Dermis microvascular lymphatic vessel endothelial cell (primary cell): ENCODE results near the gene XPNPEP2. TPM values are rescaled to one million over a fixed set of nuclear protein-coding genes. Genes with fewer than 3 reads are reported as not detected.

Experiments used
- DNase-seq, 2 donors: peaks; one replicate each; pipeline versions ENCODE4 v3.0.0 to v3.0.0-alpha.2; 2010; ENCODE audit warnings: low read depth in 2 of 2
- total RNA-seq: library from RNA; depleted of rRNA; stranded (reverse); fragments of >200 nt; gene quantifications from 2 replicates; pipeline ENCODE4 v1.2.1, GENCODE V29; 2014

The XPNPEP2 gene, protein sequence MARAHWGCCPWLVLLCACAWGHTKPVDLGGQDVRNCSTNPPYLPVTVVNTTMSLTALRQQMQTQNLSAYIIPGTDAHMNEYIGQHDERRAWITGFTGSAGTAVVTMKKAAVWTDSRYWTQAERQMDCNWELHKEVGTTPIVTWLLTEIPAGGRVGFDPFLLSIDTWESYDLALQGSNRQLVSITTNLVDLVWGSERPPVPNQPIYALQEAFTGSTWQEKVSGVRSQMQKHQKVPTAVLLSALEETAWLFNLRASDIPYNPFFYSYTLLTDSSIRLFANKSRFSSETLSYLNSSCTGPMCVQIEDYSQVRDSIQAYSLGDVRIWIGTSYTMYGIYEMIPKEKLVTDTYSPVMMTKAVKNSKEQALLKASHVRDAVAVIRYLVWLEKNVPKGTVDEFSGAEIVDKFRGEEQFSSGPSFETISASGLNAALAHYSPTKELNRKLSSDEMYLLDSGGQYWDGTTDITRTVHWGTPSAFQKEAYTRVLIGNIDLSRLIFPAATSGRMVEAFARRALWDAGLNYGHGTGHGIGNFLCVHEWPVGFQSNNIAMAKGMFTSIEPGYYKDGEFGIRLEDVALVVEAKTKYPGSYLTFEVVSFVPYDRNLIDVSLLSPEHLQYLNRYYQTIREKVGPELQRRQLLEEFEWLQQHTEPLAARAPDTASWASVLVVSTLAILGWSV
- not detected in 2 replicates for total RNA-seq

GRCh38 chrX:129738466-129739308 lies at the start of gene XPNPEP2:
XPNPEP2 (plus strand) TSS chrX:129738979; CDS start chrX:129739214, 235 bp downstream.
- no peak for DNase-seq

- no peak for DNase-seq
Observed at GRCh38 chrX:129689796-129690195, 49.0 kb upstream of the XPNPEP2 start.

DNA sequence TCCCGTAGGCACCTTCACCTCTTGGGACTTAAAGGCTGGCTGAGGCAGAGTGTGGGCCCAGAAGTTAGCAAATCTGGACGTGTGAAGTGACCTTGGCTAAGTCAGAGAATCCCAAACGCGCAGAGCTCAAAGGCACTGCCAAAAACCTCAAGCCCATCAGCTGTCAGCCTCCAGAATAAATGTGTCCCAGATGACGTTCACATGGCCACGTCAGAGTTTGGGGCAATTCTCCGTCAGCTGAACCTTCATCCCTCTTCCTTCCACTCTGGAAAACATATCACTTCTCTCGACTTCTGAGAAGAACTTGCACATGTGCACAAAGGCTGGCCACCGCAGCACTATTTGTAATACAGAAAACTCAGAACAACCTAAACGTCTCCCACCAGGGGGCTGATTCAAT lies 48.3 kb upstream of the XPNPEP2 start:
- no peak for DNase-seq

DNA sequence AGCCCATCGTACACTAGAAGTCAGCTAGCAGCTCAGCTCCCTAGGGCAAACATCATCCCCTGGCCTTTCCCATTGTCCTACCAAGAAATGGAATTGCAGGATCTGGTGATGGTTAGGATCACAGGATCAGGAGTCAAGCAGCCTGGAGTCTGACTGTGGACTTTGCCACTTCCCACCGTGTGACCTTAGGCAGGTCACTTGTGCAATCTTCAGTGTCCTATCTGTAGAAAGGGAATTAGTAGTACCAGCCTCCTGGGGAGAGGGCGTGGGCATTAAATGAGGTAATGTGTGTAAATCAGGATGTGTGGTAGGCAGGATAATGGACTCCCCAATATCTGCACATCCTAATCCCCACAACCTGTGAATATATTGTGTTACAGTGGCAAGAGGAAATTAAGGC lies 45.4 kb upstream of the XPNPEP2 start:
- DNase-seq = no peak

- no peak for DNase-seq
Observed at GRCh38 chrX:129694805-129695204, 44.0 kb upstream of the XPNPEP2 start.

GRCh38 chrX:129695535-129695934 lies 43.2 kb upstream of the XPNPEP2 start:
- no peak for DNase-seq

DNA sequence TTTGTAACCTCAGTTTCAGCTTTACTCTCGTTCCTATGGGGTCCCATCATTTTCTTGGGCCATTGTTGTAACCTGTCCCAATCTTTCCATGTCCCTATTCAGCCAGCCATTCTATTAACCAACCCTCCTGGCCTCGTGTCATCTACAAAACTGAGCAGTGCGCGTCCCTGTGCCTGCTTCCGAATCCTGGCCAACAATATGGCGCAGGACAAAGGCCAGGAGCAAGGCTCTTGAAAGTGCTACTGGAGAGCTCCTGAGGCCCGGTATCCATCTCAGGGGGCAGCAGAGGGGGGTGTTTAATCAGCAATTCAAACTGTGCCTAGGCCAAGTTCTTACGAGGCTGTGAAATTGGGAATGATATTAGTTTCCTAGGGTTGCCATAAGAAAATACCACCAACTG lies 42.8 kb upstream of the XPNPEP2 start:
- no peak for DNase-seq

GRCh38 chrX:129696463-129697155 lies 42.2 kb upstream of the XPNPEP2 start:
- no peak for DNase-seq

DNA sequence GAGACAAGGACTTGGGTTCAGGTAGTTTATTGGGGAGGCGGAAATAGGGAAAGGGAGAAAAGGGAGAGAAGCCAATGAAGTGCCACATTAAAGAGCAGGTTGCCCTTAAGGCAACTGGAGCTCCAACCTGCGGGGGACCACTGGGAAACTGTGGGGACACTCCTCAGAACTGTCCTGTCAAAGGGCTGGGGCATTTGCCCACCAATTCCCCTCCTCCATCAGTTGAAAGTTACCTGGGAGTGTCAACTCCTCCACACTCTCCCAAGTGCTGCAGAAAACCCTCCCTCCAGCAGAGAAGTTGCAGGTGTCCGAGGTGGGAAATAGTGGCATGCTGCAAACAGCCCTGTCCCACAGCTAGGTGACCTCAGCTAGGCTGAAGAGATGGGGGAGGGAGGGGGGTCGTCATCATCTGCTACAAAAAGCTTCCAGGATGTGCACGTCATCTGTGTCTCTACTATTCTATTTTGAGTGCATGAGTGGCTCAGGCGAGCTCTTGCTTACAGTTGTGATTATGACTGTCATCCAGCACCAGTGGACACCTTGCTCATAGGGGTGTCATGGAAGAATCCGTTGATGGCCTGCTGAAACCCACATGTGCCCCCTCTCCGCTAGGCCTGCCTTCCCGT lies 41.5 kb upstream of the XPNPEP2 start:
- no peak for DNase-seq

- no peak for DNase-seq
Observed at GRCh38 chrX:129698150-129698549, 40.6 kb upstream of the XPNPEP2 start.

DNA sequence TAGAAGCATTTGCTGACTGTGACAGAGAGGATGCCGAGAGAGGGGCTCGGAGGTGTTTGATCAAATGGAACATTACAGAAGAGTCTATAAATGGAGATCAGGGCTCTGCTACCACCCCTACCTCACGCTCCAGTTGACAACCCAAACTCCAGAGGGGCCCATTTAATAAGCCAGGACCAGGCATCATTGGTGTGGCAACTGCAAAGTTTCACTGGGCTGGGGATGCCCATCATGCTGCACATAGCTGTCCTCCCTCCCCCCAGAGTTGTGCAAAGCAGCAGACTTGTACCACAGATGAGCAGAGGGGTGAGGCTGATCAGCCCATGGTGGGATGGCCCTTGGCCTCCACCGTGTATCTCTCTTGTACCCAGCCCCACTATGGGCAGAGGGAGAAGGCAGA lies 38.2 kb upstream of the XPNPEP2 start:
- no peak for DNase-seq

GRCh38 chrX:129701624-129702069 lies 37.1 kb upstream of the XPNPEP2 start:
- DNase-seq = no peak

- no peak for DNase-seq
Observed at GRCh38 chrX:129704491-129704890, 34.3 kb upstream of the XPNPEP2 start.

DNA sequence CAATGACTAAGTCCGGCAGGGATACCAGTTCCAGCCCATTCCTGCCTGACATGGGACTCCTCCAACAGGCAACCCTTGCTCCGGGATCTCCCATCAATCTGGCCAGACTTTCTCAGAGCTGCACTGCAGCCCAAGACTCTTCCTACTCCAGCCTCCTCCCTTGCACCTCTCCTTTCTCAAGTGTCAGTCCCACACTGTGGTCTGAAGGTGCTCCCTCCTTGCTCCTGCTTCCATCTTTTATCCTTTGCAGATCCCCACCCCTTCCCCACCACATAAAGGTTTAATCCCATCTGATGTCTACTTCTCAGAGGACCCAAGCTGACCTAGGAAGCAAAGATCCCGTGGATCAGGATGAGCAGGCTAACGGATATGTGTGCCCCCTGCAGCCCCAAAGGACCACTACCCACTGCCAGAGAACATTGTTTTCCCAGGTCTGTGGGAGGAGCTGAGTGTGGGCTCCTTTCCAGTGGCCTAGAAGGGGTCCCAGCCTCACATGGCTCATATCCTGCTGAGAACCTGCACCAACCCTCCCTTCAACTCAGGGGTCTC lies 33.3 kb upstream of the XPNPEP2 start:
- no peak for DNase-seq

GRCh38 chrX:129705988-129706387 lies 32.8 kb upstream of the XPNPEP2 start:
- no peak for DNase-seq

GRCh38 chrX:129706400-129707072 lies 32.2 kb upstream of the XPNPEP2 start:
- peak in 1 of 2 donors; percentile 4 for DNase-seq

DNA sequence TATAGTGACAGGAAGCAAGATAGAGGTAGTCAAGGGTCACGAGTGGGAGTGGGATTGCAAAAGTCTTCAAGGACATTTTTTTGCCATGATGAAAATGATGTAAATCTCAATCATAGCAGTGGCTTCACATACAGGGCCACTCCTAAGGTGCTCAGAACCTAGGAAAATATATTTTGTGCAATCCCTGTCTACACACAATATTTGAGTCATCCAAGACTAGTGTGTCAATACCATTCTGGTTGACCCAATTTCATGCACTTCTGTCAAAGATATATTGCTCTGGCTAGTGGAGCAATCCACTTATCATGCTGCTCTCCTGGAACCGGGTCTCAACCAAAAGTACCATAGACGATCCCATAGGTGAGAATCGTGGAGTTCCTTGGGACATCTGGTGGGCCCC lies 24.2 kb upstream of the XPNPEP2 start:
- DNase-seq = no peak

- no peak for DNase-seq
Observed at GRCh38 chrX:129716507-129716906, 22.3 kb upstream of the XPNPEP2 start.

DNA sequence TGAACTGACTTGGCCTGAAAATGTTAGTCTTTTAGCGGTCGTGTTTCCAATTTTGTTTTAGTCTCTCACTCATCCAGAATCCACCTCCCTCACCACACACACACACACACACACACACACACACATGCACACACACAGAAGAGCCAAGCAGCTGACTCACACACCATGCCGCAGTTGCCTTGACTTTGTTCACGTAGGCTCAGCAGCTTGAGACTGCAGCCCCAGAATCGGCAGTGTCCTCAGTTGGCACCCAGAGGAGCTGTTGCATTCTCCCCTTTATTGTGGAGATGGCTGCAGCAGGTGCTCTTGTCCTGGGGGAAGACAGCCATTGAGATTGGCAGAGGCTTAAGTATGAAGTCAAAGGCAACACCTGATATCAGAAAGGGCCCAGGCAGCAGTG lies 20.9 kb upstream of the XPNPEP2 start:
- DNase-seq = peak in 1 of 2 donors; percentile 14

GRCh38 chrX:129718676-129719075 lies 20.1 kb upstream of the XPNPEP2 start:
- no peak for DNase-seq
